Measurements from ENCODE around the gene ZBTB5. TPM values are rescaled to one million over a fixed set of nuclear protein-coding genes. Genes with fewer than 3 reads are reported as not detected.

Gene ZBTB5
- total and polyA plus RNA-seq, 2 of the 8 experiments (the other 6 are each of a cell fraction or from before 2014, with no cell fraction given): 13.3 to 14.5 TPM

DNA sequence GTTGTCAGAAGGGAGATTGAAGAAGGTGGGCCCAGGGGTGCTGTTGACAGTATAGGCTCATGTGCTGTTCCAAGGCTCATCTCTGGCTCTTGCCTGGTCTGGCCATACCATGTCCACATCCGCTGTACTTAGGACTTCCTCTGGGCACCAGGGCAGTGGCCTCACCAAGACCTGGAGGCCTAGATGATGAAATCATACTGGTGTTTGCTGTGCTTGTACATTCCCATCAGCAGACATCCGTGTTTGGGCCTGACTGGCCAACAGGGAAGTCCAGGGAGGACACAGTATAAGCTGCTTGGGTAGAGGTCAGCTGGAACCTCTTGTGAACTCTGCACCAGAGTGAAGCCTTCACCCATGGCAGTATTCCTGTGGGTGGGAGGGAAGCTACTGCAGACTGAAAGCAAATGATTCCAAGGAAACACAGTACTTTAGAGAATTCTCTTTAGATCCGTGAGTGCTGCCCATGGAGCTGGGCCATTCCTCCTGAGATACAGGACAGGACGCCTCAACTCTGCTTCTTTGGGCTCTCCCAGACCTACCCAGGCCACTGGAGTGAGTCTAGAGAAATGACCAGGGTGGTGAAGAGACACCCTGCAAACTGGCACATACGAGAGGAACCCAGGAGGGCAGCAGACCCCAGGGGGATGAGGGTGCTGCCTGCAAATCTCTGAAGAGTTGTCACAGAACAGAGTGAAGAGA, 43.0 kb upstream of the ZBTB5 start:
- H3K23me2 ChIP-seq (ENCODE audit: low read depth, low read length): no peaks in the 10 kb centered on the region
- H3K4ac ChIP-seq (replicated peaks; ENCODE audit: insufficient read length, low read depth, low read length): no peak overlapping the region
- no peak overlapping the region for H4K8ac ChIP-seq (ENCODE audit: extremely low read depth, insufficient read depth, low read length)
- peaks cover 2 to 24% (median 15%) of the 10 kb centered on the region in 4 experiments; a peak in 6 of 8 replicates for H3K36me3 ChIP-seq (ENCODE audit: control insufficient read depth in 2 of 4, insufficient read depth in 4 of 4, low read length in 3 of 4)
- H3K4me2 ChIP-seq (ENCODE audit: insufficient read depth in 1 of 2, low read depth in 2 of 2, low read length in 2 of 2): no peak overlapping the region
- no peak overlapping the region for H2BK5ac ChIP-seq (ENCODE audit: low read depth, low read length)
- H3K79me2 ChIP-seq (ENCODE audit: control insufficient read depth in 1 of 2, insufficient read depth in 2 of 2, low read length in 2 of 2): no peaks in the 10 kb centered on the region
- H3K9ac ChIP-seq (replicated peaks in 1 of 4; ENCODE audit: extremely low read depth in 1 of 4, low read depth in 3 of 4, low read length in 3 of 4): no peak overlapping the region
- H3K18ac ChIP-seq (ENCODE audit: extremely low read depth, low read length): no peak overlapping the region
- H3K4me3 ChIP-seq (ENCODE audit: extremely low read depth in 1 of 4, insufficient read depth in 2 of 4, low read depth in 3 of 4, low read length in 4 of 4): no peak overlapping the region
- H2AK5ac ChIP-seq (ENCODE audit: low read depth, low read length): no peak overlapping the region
- no peak for FAIRE-seq
- no peak overlapping the region for H2AFZ ChIP-seq (ENCODE audit: low read length)
- ChIA-PET POLR2A (ENCODE audit: partially characterized antibody) (interaction anchor here (1.1 to 2.7 kb wide), 8 partner anchors 9 to 42 kb away, joined by 3 to 12 read pairs (median 8); partner anchors contain the start of genes POLR1E and ZBTB5), CTCF (ENCODE audit: partially characterized antibody) (interaction anchor here (1.3 to 6.5 kb wide), 6 partner anchors 9 to 58 kb away, joined by 4 to 39 read pairs (median 4); partner anchors contain the start of gene POLR1E)
- no peak overlapping the region for H2BK15ac ChIP-seq (ENCODE audit: low read length)
- no peaks in the 10 kb centered on the region; a peak in 2 of 7 replicates for H3K4me1 ChIP-seq (replicated peaks in 1 of 4; ENCODE audit: control insufficient read depth in 3 of 4, insufficient read depth in 4 of 4, low read length in 3 of 4)
- no peak for DNase-seq (ENCODE audit: low read depth in 1 of 2, low spot score in 2 of 2)
- 87% methylated on average over 5 of the region's 5 CpGs; no CpG with 5 or more reads in 1 of the 2 experiments for WGBS, 2 experiments (ENCODE audit: extremely low coverage in 1 of 2, insufficient coverage in 1 of 2, insufficient read length in 1 of 2, insufficient replicate concordance in 2 of 2, low coverage in 1 of 2, low lambda C conversion rate in 2 of 2, missing lambda C conversion rate in 1 of 2)
- H4K91ac ChIP-seq (replicated peaks; ENCODE audit: insufficient read length, low read length): no peak overlapping the region
- no peak overlapping the region for H3K14ac ChIP-seq (ENCODE audit: insufficient read length)
- no peak overlapping the region for H2BK120ac ChIP-seq (replicated peaks; ENCODE audit: low read depth, low read length)
- no peaks in the 10 kb centered on the region for H3K9me3 ChIP-seq (ENCODE audit: insufficient read depth in 2 of 2, low read depth in 1 of 2, low read length in 1 of 2)
- H3K27ac ChIP-seq (ENCODE audit: low read depth, low read length): no peak overlapping the region
- H2BK12ac ChIP-seq (ENCODE audit: low read depth, low read length): no peak overlapping the region
- no peak overlapping the region for H2BK20ac ChIP-seq (ENCODE audit: low read length)
- peaks cover 2 to 10% of the 10 kb centered on the region in 2 experiments for H4K20me1 ChIP-seq (replicated peaks in 1 of 2; ENCODE audit: control insufficient read depth in 1 of 2, insufficient read depth in 2 of 2, low read length in 2 of 2)
- H3K79me1 ChIP-seq (ENCODE audit: low read depth, low read length): no peaks in the 10 kb centered on the region; the same call in 1 of the 2 replicates
- H3K27me3 ChIP-seq (replicated peaks in 1 of 4; ENCODE audit: control insufficient read depth in 3 of 4, extremely low read depth in 1 of 4, insufficient read depth in 3 of 4, low read length in 3 of 4): no peaks in the 10 kb centered on the region
- no peak overlapping the region for H3K23ac ChIP-seq (ENCODE audit: insufficient read length)
- H4K5ac ChIP-seq (ENCODE audit: insufficient read length, low read depth, low read length): no peak overlapping the region
- no peak overlapping the region for H3K56ac ChIP-seq (replicated peaks; ENCODE audit: insufficient read length, low read depth, low read length)
- TF ChIP-seq KDM5A (IDR thresholded peaks at IDR 0.05; ENCODE audit: low read length) (no peak), TEAD4 (IDR thresholded peaks at IDR 0.05; ENCODE audit: low read depth, low read length) (no peak), CBX8 (IDR thresholded peaks at IDR 0.05; ENCODE audit: borderline replicate concordance, low read depth, low read length) (no peak)
- TF ChIP-seq, protein P1, sequence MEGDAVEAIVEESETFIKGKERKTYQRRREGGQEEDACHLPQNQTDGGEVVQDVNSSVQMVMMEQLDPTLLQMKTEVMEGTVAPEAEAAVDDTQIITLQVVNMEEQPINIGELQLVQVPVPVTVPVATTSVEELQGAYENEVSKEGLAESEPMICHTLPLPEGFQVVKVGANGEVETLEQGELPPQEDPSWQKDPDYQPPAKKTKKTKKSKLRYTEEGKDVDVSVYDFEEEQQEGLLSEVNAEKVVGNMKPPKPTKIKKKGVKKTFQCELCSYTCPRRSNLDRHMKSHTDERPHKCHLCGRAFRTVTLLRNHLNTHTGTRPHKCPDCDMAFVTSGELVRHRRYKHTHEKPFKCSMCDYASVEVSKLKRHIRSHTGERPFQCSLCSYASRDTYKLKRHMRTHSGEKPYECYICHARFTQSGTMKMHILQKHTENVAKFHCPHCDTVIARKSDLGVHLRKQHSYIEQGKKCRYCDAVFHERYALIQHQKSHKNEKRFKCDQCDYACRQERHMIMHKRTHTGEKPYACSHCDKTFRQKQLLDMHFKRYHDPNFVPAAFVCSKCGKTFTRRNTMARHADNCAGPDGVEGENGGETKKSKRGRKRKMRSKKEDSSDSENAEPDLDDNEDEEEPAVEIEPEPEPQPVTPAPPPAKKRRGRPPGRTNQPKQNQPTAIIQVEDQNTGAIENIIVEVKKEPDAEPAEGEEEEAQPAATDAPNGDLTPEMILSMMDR (IDR thresholded peaks at IDR 0.05; ENCODE audit: control extremely low read depth in 1 of 3, insufficient read depth in 1 of 3, low read depth in 1 of 3, low read length in 3 of 3): no peak
- TF ChIP-seq, protein P2, sequence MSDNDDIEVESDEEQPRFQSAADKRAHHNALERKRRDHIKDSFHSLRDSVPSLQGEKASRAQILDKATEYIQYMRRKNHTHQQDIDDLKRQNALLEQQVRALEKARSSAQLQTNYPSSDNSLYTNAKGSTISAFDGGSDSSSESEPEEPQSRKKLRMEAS (IDR thresholded peaks at IDR 0.05): no peak

Data from H1 (cell line).